Spinal cord (tissue), 10 donors: Measurements from ENCODE around the gene ZNF543. TPM values are rescaled to one million over a fixed set of nuclear protein-coding genes. Genes with fewer than 3 reads are reported as not detected.

Experiments used
- DNase-seq, 6 donors: peaks; one replicate each; pipeline versions ENCODE4 v3.0.0 to v3.0.0-alpha.2; 2013 to 2015; ENCODE audit warnings: low spot score in 6 of 6, low read depth in 4 of 6
- H3K27ac ChIP-seq: one replicate; pipeline ENCODE4 v1.5.1; 2013; ENCODE audit warnings: low read depth, low read length, control low read depth
- H3K27me3 ChIP-seq: one replicate; pipeline ENCODE4 v1.6.1; 2013; ENCODE audit warnings: low read length; ENCODE audit not compliant: control insufficient read depth, insufficient read depth
- H3K36me3 ChIP-seq: one replicate; pipeline ENCODE4 v1.6.1; 2013; ENCODE audit warnings: low read length; ENCODE audit not compliant: control insufficient read depth, insufficient read depth
- H3K4me1 ChIP-seq: one replicate; pipeline ENCODE4 v1.6.1; 2013; ENCODE audit warnings: low read length; ENCODE audit not compliant: control insufficient read depth, insufficient read depth
- H3K4me3 ChIP-seq: one replicate; pipeline ENCODE4 v1.5.1; 2013; ENCODE audit warnings: low read depth, low read length, control low read depth
- H3K9me3 ChIP-seq: one replicate; pipeline ENCODE4 v1.6.1; 2013; ENCODE audit warnings: low read length; ENCODE audit not compliant: control insufficient read depth, insufficient read depth
- WGBS: methylation state at CpG from one replicate; pipeline ENCODE4 v1.1.5; 2013; ENCODE audit warnings: missing lambda C conversion rate; ENCODE audit not compliant: insufficient coverage; 5-methylcytosine and 5-hydroxymethylcytosine counted together
- polyA plus RNA-seq, 2 donors: library from polyadenylated mRNA; unstranded; fragments of 120-200 nt; gene quantifications; one replicate each; pipeline ENCODE4 v1.2.1, GENCODE V29; 2013; ENCODE audit not compliant: insufficient read length in 2 of 2
- total RNA-seq, 2 donors: library from RNA; depleted of rRNA in 1 of 2; stranded (reverse); fragments of 120-200 nt in 1 of 2; fragments of >200 nt in 1 of 2; gene quantifications; one replicate each; pipeline versions ENCODE4 v1.2.3 to v1.2.4, GENCODE V29; 2013 to 2014
- donor health status: healthy.

Gene ZNF543
- total and polyA plus RNA-seq, 4 donors, result 5.0 to 23.3 (median 12.8) TPM

- Histone ChIP-seq H3K36me3 (peaks cover 33% of the 10 kb centered on the region), H3K4me1 (peaks cover 19% of the 10 kb centered on the region), H3K4me3 (no peak overlapping the region), H3K27me3 (no peaks in the 10 kb centered on the region), H3K27ac (no peak overlapping the region), H3K9me3 (no peaks in the 10 kb centered on the region)
- 100% methylated on average over 2 of the region's 5 CpGs for WGBS
- DNase-seq, result no peak
These were observed 38.1 kb upstream of the ZNF543 start for GRCh38 chr19:57282011-57282643.

DNA sequence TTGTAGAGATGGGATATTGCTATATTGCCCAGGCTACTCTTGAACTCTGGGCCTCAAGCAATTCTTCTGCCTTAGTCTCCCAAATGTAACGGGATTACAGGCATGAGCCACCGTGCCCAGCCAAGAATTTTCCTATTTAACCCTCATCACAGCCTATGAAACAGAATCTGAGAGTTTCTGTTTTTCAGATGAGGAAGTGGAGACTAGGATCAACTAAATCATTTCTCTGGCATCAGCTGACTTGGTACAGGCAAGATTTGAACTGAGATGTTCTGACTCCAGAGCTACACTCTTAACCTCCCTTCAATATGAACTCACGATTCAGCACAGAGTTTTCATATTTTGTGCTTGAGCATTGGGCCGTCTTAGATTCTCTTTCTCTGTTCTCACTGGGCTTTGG, 31.9 kb upstream of the ZNF543 start:
- Histone ChIP-seq H3K27ac (no peak overlapping the region), H3K36me3 (peaks cover 56% of the 10 kb centered on the region), H3K27me3 (no peaks in the 10 kb centered on the region)

GRCh38 chr19:57290970-57291369, 29.3 kb upstream of the ZNF543 start:
- Histone ChIP-seq H3K27me3 (no peaks in the 10 kb centered on the region), H3K36me3 (peaks cover 49% of the 10 kb centered on the region), H3K9me3 (no peaks in the 10 kb centered on the region), H3K27ac (no peak overlapping the region), H3K4me3 (no peak overlapping the region), H3K4me1 (no peaks in the 10 kb centered on the region)
- DNase-seq, result no peak
- WGBS, result 96% methylated on average over 4 of the region's 11 CpGs

More for the DNA sequence above, 31.9 kb upstream of the ZNF543 start:
- no peak for DNase-seq
- H3K4me3 ChIP-seq, result no peak overlapping the region
- H3K4me1 ChIP-seq, result no peaks in the 10 kb centered on the region
- no peaks in the 10 kb centered on the region for H3K9me3 ChIP-seq
- 94% methylated on average over 2 of the region's 4 CpGs for WGBS

DNA sequence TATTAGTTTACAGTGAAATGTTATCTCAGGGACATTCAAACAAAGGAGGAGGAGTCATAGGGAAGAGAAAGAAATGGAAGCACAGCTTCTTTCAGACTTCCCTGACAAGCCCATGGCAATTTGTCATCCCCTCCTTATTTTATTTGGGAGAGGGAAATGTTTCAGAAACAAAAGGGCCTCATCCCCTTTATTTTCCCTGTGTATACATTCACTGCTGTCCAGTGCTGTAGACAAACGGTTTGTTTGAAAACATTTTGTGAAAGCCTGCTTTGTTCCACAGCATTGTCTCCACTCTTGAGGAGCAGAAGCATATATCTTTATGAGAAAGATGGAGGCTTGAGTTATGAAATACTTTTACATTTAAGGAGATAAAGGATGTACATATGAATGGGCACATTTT, 27.7 kb upstream of the ZNF543 start:
- no CpG with 5 or more reads among the region's 1 CpG for WGBS
- Histone ChIP-seq H3K27ac (no peak overlapping the region), H3K4me3 (no peak overlapping the region), H3K36me3 (peaks cover 40% of the 10 kb centered on the region), H3K4me1 (no peaks in the 10 kb centered on the region), H3K9me3 (no peaks in the 10 kb centered on the region), H3K27me3 (no peaks in the 10 kb centered on the region)
- no peak for DNase-seq

DNA sequence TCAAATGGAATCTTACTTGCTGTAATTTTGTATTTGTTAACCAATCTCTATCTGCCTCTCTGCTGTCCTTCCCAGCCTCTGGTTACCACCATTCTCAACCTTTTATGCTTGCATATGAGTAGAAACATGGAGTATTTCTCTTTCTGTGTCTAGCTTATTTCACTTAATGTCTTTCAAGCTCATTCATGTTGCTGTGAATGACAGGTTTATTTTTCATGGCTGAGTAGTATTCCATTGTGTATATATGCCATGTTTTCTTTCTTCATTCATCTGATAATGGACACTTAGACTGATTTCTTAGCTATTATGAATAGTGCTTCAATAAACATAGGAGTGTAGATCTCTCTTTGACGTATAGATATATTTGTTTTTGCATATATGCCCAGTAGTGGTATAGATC, 26.6 kb upstream of the ZNF543 start:
- Histone ChIP-seq H3K27me3 (no peaks in the 10 kb centered on the region), H3K27ac (no peak overlapping the region), H3K4me1 (no peaks in the 10 kb centered on the region), H3K4me3 (no peak overlapping the region), H3K9me3 (no peaks in the 10 kb centered on the region), H3K36me3 (peaks cover 34% of the 10 kb centered on the region)
- no peak for DNase-seq
- no CpG with 5 or more reads among the region's 1 CpG for whole genome bisulfite sequencing

GRCh38 chr19:57302020-57302465, 18.2 kb upstream of the ZNF543 start:
- 82% methylated on average over 1 of the region's 1 CpG for WGBS
- no peaks in the 10 kb centered on the region for H3K9me3 ChIP-seq
- H3K4me1 ChIP-seq, result no peaks in the 10 kb centered on the region
- no peak for DNase-seq
- no peak overlapping the region for H3K27ac ChIP-seq
- no peaks in the 10 kb centered on the region for H3K27me3 ChIP-seq
- no peak overlapping the region for H3K4me3 ChIP-seq
- H3K36me3 ChIP-seq, result peaks cover 26% of the 10 kb centered on the region

DNA sequence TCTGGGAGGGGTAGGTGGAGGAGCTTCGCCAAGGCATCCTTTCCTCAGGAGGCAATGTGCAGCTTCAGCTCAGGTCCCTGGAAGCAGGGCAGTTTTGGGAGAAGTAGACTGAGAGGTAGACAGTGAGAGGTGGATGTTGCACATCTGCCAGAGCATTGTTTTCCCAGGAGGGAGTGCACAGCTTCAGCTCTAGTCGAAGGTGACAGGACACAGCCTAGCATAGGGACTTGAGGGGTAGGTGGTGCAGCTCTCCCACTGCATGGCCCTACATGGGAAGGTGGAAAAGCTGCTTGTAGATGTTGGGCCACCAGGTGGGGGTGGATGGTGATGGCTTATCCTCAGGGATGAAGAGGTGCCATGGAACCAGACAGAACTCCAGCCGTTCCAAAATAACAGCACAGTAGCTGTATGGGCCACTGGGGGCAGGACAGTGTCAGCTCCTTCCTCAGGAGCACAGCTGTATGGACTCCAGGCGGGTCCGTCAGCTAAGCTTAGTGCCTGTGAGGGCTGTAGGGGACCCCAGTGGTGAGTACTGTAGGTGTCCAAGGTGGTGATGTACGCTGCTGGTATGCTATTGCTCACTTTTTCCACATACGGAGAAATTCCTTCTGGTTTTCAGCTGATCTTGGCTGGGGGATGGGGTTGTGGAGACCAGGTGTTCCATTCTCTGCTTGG, 17.4 kb upstream of the ZNF543 start:
- no peak overlapping the region for H3K27ac ChIP-seq
- DNase-seq, result no peak
- no peak overlapping the region for H3K4me3 ChIP-seq
- no peaks in the 10 kb centered on the region for H3K9me3 ChIP-seq
- peaks cover 26% of the 10 kb centered on the region for H3K36me3 ChIP-seq
- H3K4me1 ChIP-seq, result no peaks in the 10 kb centered on the region
- WGBS, result 92% methylated on average over 7 of the region's 7 CpGs
- H3K27me3 ChIP-seq, result no peaks in the 10 kb centered on the region

- no peaks in the 10 kb centered on the region for H3K27me3 ChIP-seq
- WGBS, result 44% methylated on average over 1 of the region's 1 CpG
- H3K27ac ChIP-seq, result no peak overlapping the region
- DNase-seq, result no peak
- H3K4me1 ChIP-seq, result no peaks in the 10 kb centered on the region
- peaks cover 21% of the 10 kb centered on the region for H3K36me3 ChIP-seq
- H3K9me3 ChIP-seq, result no peaks in the 10 kb centered on the region
- no peak overlapping the region for H3K4me3 ChIP-seq
These were observed 15.2 kb upstream of the ZNF543 start for GRCh38 chr19:57305056-57305455.

DNA sequence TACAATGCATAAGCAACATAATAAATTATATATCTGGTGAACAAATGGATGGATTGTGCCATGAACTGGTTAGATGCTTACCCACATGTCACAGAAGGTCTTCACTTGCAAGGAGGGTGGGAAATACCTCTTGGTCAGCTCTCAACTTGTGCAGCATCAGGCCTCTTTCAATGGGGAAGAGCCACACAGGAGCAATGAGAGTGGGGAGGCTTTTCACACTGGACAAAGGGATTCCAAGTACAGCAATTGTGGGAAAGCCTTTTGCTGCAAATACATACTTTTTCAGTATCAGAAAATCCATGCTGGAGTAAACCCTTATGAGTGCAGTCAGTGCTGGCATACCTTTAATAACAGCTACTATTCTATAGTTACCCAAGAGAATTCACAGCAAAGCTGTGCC, 11.8 kb upstream of the ZNF543 start:
- peaks cover 4% of the 10 kb centered on the region for H3K36me3 ChIP-seq
- H3K27me3 ChIP-seq, result no peaks in the 10 kb centered on the region
- H3K4me1 ChIP-seq, result no peaks in the 10 kb centered on the region
- no peak overlapping the region for H3K27ac ChIP-seq
- no peak for DNase-seq
- no peaks in the 10 kb centered on the region for H3K9me3 ChIP-seq
- no peak overlapping the region for H3K4me3 ChIP-seq

DNA sequence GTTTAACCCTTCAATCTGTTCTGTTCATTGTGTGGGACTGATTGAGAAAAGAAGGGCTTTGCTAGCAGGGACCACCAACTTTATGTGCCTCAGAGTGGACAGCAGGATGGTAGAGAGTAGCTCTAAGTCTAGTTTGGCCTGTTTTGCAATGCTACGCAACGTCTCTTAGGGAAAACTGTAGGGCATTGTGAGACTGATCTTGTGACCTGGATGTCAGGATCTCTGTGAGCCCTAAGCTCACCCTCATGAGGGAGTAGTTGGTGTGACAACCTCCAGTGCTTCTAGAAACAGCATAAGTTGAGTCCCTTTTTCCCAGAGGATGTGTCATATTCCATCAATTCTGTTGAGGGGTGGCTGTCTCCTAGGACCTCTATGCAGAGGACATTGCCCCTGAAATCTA, 9.5 kb upstream of the ZNF543 start:
- WGBS, result 75% methylated on average over 2 of the region's 2 CpGs
- Histone ChIP-seq H3K4me1 (no peaks in the 10 kb centered on the region), H3K27me3 (peaks cover 8% of the 10 kb centered on the region), H3K4me3 (no peak overlapping the region), H3K9me3 (no peaks in the 10 kb centered on the region), H3K27ac (no peak overlapping the region), H3K36me3 (no peaks in the 10 kb centered on the region)
- no peak for DNase-seq
